BJ (cell line): ENCODE data around the gene RABGAP1L. TPM values are rescaled to one million over a fixed set of nuclear protein-coding genes. Genes with fewer than 3 reads are reported as not detected.

Source experiments
- CTCF ChIA-PET: fragments of 350-600 bp; formaldehyde crosslinking; extraction: SDS; loops from one replicate; lab custom pipeline; 2021; ENCODE audit warnings: antibody characterized with exemption, inconsistent platforms; lab: Yijun Ruan, JAX
- POLR2A ChIA-PET: fragments of 300-600 bp; sonication (Branson Sonifier 250); formaldehyde crosslinking; extraction: SDS; loops from one replicate; lab custom pipeline; 2021; ENCODE audit warnings: antibody characterized with exemption; lab: Charles Lee
- DNase-seq: peaks from one replicate; pipeline ENCODE4 v3.0.0-alpha.2; 2011; ENCODE audit warnings: low read depth
- H3K27me3 ChIP-seq: 2 replicates; pipeline ENCODE4 v1.6.0; 2011; ENCODE audit warnings: low read length; ENCODE audit not compliant: control insufficient read depth, insufficient read depth
- H3K36me3 ChIP-seq: 2 replicates; pipeline ENCODE4 v1.5.1; 2011; ENCODE audit warnings: low read length; ENCODE audit not compliant: control insufficient read depth, insufficient read depth
- H3K4me3 ChIP-seq: 2 replicates; pipeline ENCODE4 v1.5.1; 2011; ENCODE audit warnings: low read depth, mild to moderate bottlenecking, control low read depth, low read length
- polyA plus RNA-seq: library from polyadenylated mRNA; depleted of rRNA; stranded (reverse); fragments of >200 nt; gene quantifications from 2 replicates; pipeline ENCODE4 v1.2.3, GENCODE V29; 2011
- TF ChIP-seq, protein P1 (sequence below): IDR thresholded peaks from 2 replicates; pipeline ENCODE4 v1.5.1; 2011; ENCODE audit warnings: low read depth, mild to moderate bottlenecking, control low read depth, inconsistent platforms, low read length, moderate library complexity; ENCODE audit not compliant: insufficient read depth

RABGAP1L gene
- polyA plus RNA-seq, 1 experiment = 15.9 TPM

DNA sequence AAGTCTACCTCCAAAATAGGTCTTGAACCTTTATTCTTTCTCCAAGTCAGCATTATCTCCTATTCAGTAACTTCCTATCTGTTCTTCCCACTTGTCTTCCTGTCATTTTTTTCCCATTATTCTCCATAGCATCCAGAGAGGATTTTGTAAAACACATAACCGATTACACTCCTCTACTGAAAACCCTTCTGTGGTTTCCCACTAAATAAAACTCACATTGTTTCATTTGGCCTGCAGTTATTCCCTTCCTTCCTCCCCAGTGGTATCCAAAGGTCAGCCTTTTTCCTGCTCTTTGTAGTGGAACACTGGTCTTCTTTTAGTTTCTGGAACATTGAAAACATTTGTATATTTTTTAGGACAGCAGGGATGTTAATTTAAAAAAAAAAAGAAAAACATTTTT, 554.5 kb downstream of the RABGAP1L start:
- no peaks in the 10 kb centered on the region for H3K36me3 ChIP-seq
- H3K4me3 ChIP-seq = no peak overlapping the region
- ChIA-PET CTCF (interaction anchor here (1.3 to 1.4 kb wide), 2 partner anchors 21 to 451 kb away, joined by 4 read pairs; no protein-coding TSS in a partner anchor), POLR2A (no interaction called here)
- no peaks in the 10 kb centered on the region for H3K27me3 ChIP-seq
- no peak for DNase-seq
- TF ChIP-seq, protein P1, sequence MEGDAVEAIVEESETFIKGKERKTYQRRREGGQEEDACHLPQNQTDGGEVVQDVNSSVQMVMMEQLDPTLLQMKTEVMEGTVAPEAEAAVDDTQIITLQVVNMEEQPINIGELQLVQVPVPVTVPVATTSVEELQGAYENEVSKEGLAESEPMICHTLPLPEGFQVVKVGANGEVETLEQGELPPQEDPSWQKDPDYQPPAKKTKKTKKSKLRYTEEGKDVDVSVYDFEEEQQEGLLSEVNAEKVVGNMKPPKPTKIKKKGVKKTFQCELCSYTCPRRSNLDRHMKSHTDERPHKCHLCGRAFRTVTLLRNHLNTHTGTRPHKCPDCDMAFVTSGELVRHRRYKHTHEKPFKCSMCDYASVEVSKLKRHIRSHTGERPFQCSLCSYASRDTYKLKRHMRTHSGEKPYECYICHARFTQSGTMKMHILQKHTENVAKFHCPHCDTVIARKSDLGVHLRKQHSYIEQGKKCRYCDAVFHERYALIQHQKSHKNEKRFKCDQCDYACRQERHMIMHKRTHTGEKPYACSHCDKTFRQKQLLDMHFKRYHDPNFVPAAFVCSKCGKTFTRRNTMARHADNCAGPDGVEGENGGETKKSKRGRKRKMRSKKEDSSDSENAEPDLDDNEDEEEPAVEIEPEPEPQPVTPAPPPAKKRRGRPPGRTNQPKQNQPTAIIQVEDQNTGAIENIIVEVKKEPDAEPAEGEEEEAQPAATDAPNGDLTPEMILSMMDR = no peak

DNA sequence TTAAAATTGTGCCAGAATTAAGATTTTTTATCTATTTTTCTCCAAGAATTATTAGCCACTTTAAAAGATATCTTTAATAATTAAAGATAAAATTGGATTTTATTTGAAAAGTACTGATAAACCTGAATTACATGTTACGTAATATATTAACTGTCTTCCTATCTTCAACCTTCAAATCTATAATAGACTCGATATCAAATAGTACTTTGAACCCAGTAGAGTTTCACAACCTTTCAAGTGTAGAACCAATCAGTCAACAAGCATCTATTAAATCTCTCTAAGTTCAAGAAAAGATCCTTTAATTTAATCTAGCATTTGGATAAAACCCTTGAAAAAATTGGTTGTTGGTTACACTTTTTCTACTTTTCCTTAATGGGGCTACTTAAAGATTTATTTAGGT, 559.9 kb downstream of the RABGAP1L start:
- H3K36me3 ChIP-seq = no peaks in the 10 kb centered on the region
- ChIA-PET CTCF (no interaction called here), POLR2A (no interaction called here)
- no peak overlapping the region for H3K4me3 ChIP-seq
- DNase-seq = no peak
- TF ChIP-seq, protein P1 = no peak
- no peaks in the 10 kb centered on the region for H3K27me3 ChIP-seq

DNA sequence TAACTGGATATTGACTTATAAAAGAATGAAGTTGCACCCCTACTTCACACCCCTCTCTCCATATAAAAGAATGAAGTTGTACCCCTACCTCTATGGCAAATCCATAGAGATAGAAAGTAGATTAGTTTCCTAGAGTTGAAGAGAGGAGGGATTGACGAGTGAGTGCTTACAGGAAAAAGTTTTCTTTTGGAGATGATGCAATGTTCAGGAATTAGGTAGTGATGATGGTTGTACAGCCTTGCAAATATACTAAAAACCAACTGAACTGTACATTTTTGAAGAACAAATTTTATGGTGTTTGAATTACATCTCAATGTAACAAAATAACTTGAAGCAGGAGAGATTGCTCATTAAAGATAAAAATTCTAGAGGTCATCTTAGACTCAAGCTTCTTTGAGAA, 561.3 kb downstream of the RABGAP1L start:
- CTCF ChIA-PET = interaction anchor here (0.6 to 1.2 kb wide), 3 partner anchors 12 to 1964 kb away, joined by 3 to 5 read pairs (median 3); no protein-coding TSS in a partner anchor
- TF ChIP-seq, protein P1 = no peak
- POLR2A ChIA-PET = no interaction called here
- Histone ChIP-seq H3K4me3 (no peak overlapping the region), H3K36me3 (no peaks in the 10 kb centered on the region), H3K27me3 (no peaks in the 10 kb centered on the region)
- no peak for DNase-seq

DNA sequence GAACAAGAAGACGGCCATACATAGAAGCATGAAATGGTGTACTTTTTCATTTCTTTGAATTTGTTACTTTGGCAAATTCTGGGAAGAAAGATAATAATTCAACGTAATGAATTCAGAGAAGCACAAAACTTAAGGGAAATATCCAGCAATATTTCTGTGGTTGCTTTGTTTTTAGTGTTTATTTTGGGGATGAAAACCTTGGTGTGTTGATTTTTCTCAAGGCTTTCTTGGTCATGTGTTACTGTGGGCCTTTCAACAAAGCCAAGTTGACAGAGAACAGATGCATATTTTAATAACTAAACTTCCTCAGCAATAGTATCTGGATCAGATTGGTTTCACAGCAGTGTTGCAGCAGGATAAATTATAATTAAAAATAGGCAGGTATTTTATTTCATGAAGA, 561.9 kb downstream of the RABGAP1L start:
- no peak overlapping the region for H3K4me3 ChIP-seq
- H3K36me3 ChIP-seq = no peaks in the 10 kb centered on the region
- no peaks in the 10 kb centered on the region for H3K27me3 ChIP-seq
- TF ChIP-seq, protein P1 = no peak
- ChIA-PET POLR2A (interaction anchor here (0.6 kb wide), 1 partner anchor 450 kb away, joined by 3 read pairs; no protein-coding TSS in a partner anchor), CTCF (interaction anchor here (1.2 kb wide), 1 partner anchor 459 kb away, joined by 5 read pairs; no protein-coding TSS in a partner anchor)
- DNase-seq = no peak

DNA sequence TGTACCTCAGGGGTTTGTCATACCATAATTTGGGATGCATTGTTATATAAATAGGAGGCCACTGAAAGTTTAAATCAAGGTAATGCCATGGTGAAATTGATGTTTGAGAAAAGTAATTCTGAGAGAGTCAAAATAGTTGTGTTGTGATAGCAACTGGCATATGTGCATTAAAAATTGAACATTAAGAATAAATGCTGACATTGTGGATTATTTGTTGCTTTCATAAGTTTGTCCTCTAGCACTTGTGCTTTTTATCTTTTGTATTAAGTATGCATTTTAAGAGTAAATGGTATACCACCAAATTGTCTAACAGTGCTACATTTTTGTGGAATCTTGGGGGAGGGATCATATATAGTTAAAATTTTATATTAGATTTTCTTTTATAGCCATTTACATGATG, 564.5 kb downstream of the RABGAP1L start:
- TF ChIP-seq, protein P1 = no peak
- H3K36me3 ChIP-seq = no peaks in the 10 kb centered on the region
- POLR2A ChIA-PET = no interaction called here
- CTCF ChIA-PET = interaction anchor here (1.8 kb wide), 1 partner anchor 461 kb away, joined by 6 read pairs; no protein-coding TSS in a partner anchor
- no peak for DNase-seq
- no peak overlapping the region for H3K4me3 ChIP-seq
- no peaks in the 10 kb centered on the region for H3K27me3 ChIP-seq
